Astrocyte (in vitro differentiated cells and primary cell): ENCODE data around the gene CEACAM19. TPM values are rescaled to one million over a fixed set of nuclear protein-coding genes. Genes with fewer than 3 reads are reported as not detected.
"Not testable (repeated sequence)": the region's sequence is repeated elsewhere in the genome, so short reads cannot be mapped to it uniquely, and the experiment has no call there.

Experiments
- DNase-seq: peaks from one replicate; pipeline ENCODE4 v3.0.0-alpha.2; 2010; ENCODE audit warnings: low read depth
- FAIRE-seq: peaks from 2 replicates; lab custom pipeline; 2011; peaks lifted over from hg19 to GRCh38; lab: Jason Lieb, UNC
- H2AFZ ChIP-seq: 2 replicates; pipeline ENCODE4 v1.6.0; 2012; ENCODE audit warnings: low read depth, low read length, inconsistent platforms
- H3K27ac ChIP-seq: 2 replicates; pipeline ENCODE4 v1.5.1; 2011; ENCODE audit warnings: low read depth, low read length, inconsistent platforms
- H3K27me3 ChIP-seq: 2 replicates; pipeline ENCODE4 v1.6.0; 2011; ENCODE audit warnings: low read length, inconsistent platforms; ENCODE audit not compliant: insufficient read depth
- H3K36me3 ChIP-seq: 2 replicates; pipeline ENCODE4 v1.5.1; 2011; ENCODE audit warnings: low read length, inconsistent platforms; ENCODE audit not compliant: insufficient read depth
- H3K4me1 ChIP-seq: 2 replicates; pipeline ENCODE4 v1.5.1; 2011; ENCODE audit warnings: low read length, inconsistent platforms; ENCODE audit not compliant: insufficient read depth
- H3K4me2 ChIP-seq: 2 replicates; pipeline ENCODE4 v1.6.0; 2012; ENCODE audit warnings: low read length, inconsistent platforms
- H3K4me3 ChIP-seq: 2 replicates; pipeline ENCODE4 v1.5.1; 2011; ENCODE audit warnings: low read depth, mild to moderate bottlenecking, low read length, inconsistent platforms; ENCODE audit not compliant: insufficient read depth
- H3K79me2 ChIP-seq: 2 replicates; pipeline ENCODE4 v1.6.0; 2012; ENCODE audit warnings: mild to moderate bottlenecking, low read length, inconsistent platforms; ENCODE audit not compliant: insufficient read depth
- H3K9ac ChIP-seq: 2 replicates; pipeline ENCODE4 v1.6.0; 2012; ENCODE audit warnings: mild to moderate bottlenecking, low read length, inconsistent platforms
- H3K9me3 ChIP-seq: 2 replicates; pipeline ENCODE4 v1.5.1; 2012; ENCODE audit warnings: low read depth, mild to moderate bottlenecking, low read length, inconsistent platforms; ENCODE audit not compliant: insufficient read depth
- H4K20me1 ChIP-seq: 2 replicates; pipeline ENCODE4 v1.6.0; 2012; ENCODE audit warnings: low read length, inconsistent platforms; ENCODE audit not compliant: insufficient read depth
- H3K27ac Mint-ChIP-seq: one replicate; pipeline ENCODE4 v1.8.0; 2021; ENCODE audit warnings: mild to moderate bottlenecking, mixed read lengths; ENCODE audit not compliant: unreplicated experiment
- H3K27me3 Mint-ChIP-seq: one replicate; pipeline ENCODE4 v1.8.0; 2021; ENCODE audit warnings: low read depth, mixed read lengths; ENCODE audit not compliant: unreplicated experiment
- H3K36me3 Mint-ChIP-seq: one replicate; pipeline ENCODE4 v1.8.0; 2021; ENCODE audit warnings: low read depth, mixed read lengths; ENCODE audit not compliant: unreplicated experiment
- H3K4me1 Mint-ChIP-seq: one replicate; pipeline ENCODE4 v1.8.0; 2021; ENCODE audit warnings: low read depth, mixed read lengths; ENCODE audit not compliant: unreplicated experiment
- H3K4me3 Mint-ChIP-seq: one replicate; pipeline ENCODE4 v1.8.0; 2021; ENCODE audit warnings: mild to moderate bottlenecking, moderate library complexity, mixed read lengths; ENCODE audit not compliant: unreplicated experiment
- H3K9me3 Mint-ChIP-seq: one replicate; pipeline ENCODE4 v1.8.0; 2021; ENCODE audit warnings: mild to moderate bottlenecking, mixed read lengths; ENCODE audit not compliant: unreplicated experiment
- CTCF ChIP-seq: IDR thresholded peaks from 2 replicates; pipeline ENCODE4 v1.5.1; 2011; ENCODE audit warnings: low read depth, mild to moderate bottlenecking, inconsistent platforms, low read length, moderate library complexity; ENCODE audit not compliant: insufficient read depth
- EZH2 ChIP-seq: IDR thresholded peaks from 2 replicates; pipeline ENCODE4 v1.6.1; 2012; ENCODE audit warnings: mild to moderate bottlenecking, low read length, inconsistent platforms; ENCODE audit not compliant: insufficient read depth
- total RNA-seq: library from RNA; stranded (reverse); gene quantifications from 2 replicates; pipeline ENCODE4 v1.2.1, GENCODE V29; 2021

The CEACAM19 gene
- total RNA-seq, 1 donor from 2014 or later: 8.0 TPM

- H3K4me1 ChIP-seq: no peaks in the 10 kb centered on the region
- H3K4me3 Mint-ChIP-seq: no peak overlapping the region
- no peaks in the 10 kb centered on the region for H3K9me3 ChIP-seq
- H2AFZ ChIP-seq: no peak overlapping the region
- no peaks in the 10 kb centered on the region for H3K79me2 ChIP-seq
- no peaks in the 10 kb centered on the region for H3K27me3 ChIP-seq
- no peaks in the 10 kb centered on the region for H3K27me3 Mint-ChIP-seq
- H4K20me1 ChIP-seq: no peaks in the 10 kb centered on the region
- H3K36me3 ChIP-seq: peaks cover 6% of the 10 kb centered on the region
- no peaks in the 10 kb centered on the region for H3K9me3 Mint-ChIP-seq
- TF ChIP-seq CTCF (no peak), EZH2 (no peak)
- H3K27ac Mint-ChIP-seq: no peak overlapping the region
- H3K27ac ChIP-seq: no peak overlapping the region
- peaks cover 3% of the 10 kb centered on the region for H3K36me3 Mint-ChIP-seq
- H3K4me3 ChIP-seq: no peak overlapping the region
- H3K4me2 ChIP-seq: no peak overlapping the region
- DNase-seq (no peak), FAIRE-seq (no peak)
- no peaks in the 10 kb centered on the region for H3K4me1 Mint-ChIP-seq
- no peak overlapping the region for H3K9ac ChIP-seq
Observed at GRCh38 chr19:44668985-44669764, 2.1 kb upstream of the CEACAM19 start.

- not testable (repeated sequence) for H3K36me3 ChIP-seq, H3K9me3 Mint-ChIP-seq, H3K9me3 ChIP-seq, H3K9ac ChIP-seq, DNase-seq, H3K4me1 Mint-ChIP-seq, H3K4me2 ChIP-seq, H3K27me3 ChIP-seq, H3K27me3 Mint-ChIP-seq, H3K4me3 Mint-ChIP-seq, H3K4me3 ChIP-seq, H3K36me3 Mint-ChIP-seq, H3K27ac Mint-ChIP-seq, H3K4me1 ChIP-seq, H2AFZ ChIP-seq, H3K27ac ChIP-seq, H4K20me1 ChIP-seq, FAIRE-seq, H3K79me2 ChIP-seq
Observed at GRCh38 chr19:44670027-44670426, 1.3 kb upstream of the CEACAM19 start.

GRCh38 chr19:44672226-44672625 is 944 bp downstream of the CEACAM19 start:
- FAIRE-seq: no peak
- no peak for TF ChIP-seq CTCF
- no peak for TF ChIP-seq EZH2
- Mint-ChIP-seq H3K36me3 (peaks cover 11% of the 10 kb centered on the region), H3K27me3 (no peaks in the 10 kb centered on the region), H3K4me3 (no peak overlapping the region), H3K4me1 (peaks cover 2% of the 10 kb centered on the region), H3K27ac (no peak overlapping the region), H3K9me3 (peaks cover 5% of the 10 kb centered on the region)
- Histone ChIP-seq H4K20me1 (no peaks in the 10 kb centered on the region), H3K27ac (no peak overlapping the region), H3K4me3 (no peak overlapping the region), H3K27me3 (no peaks in the 10 kb centered on the region), H2AFZ (no peak overlapping the region), H3K36me3 (no peaks in the 10 kb centered on the region), H3K9me3 (no peaks in the 10 kb centered on the region), H3K79me2 (no peaks in the 10 kb centered on the region), H3K9ac (no peak overlapping the region), H3K4me1 (peaks cover 5% of the 10 kb centered on the region), H3K4me2 (no peak overlapping the region)
- DNase-seq: no peak
